ENCODE measurements around the gene MPDU1. TPM values are rescaled to one million over a fixed set of nuclear protein-coding genes. Genes with fewer than 3 reads are reported as not detected.

MPDU1 gene
- total RNA-seq, 1 experiment from 2014 or later = 50.9 TPM

- H3K79me2 ChIP-seq (ENCODE audit: insufficient read depth, low read length) = peaks cover 73% of the 10 kb centered on the region
- POLR2A ChIA-PET = no interaction called here
- no peak overlapping the region for H3K4me3 ChIP-seq (replicated peaks in 1 of 2; ENCODE audit: low read depth in 1 of 2, low read length in 2 of 2)
- peaks cover 7 to 17% of the 10 kb centered on the region in 2 experiments for H3K36me3 ChIP-seq (ENCODE audit: control insufficient read depth in 1 of 2, insufficient read depth in 2 of 2, low read length in 2 of 2)
- ATAC-seq = no peak
- no peaks in the 10 kb centered on the region for H3K9me2 ChIP-seq (ENCODE audit: insufficient read depth)
- H3K27ac ChIP-seq (ENCODE audit: low read depth, low read length) = no peak overlapping the region
- no peak for DNase-seq (ENCODE audit: low read depth, low spot score)
- H4K20me1 ChIP-seq (ENCODE audit: insufficient read depth) = 0 out of 2 replicates have a peak, but pooled peaks cover 3% of the 10 kb centered on the region
- no peak overlapping the region for H3K9ac ChIP-seq (ENCODE audit: low read length)
- no peak overlapping the region for H2AFZ ChIP-seq (ENCODE audit: low read depth, low read length, poor library complexity, severe bottlenecking)
- intact Hi-C loops (cut with micrococcal nuclease) = no loop called here
- CTCF ChIA-PET = no interaction called here
- no TSS peak for BruUV-seq (replicated peaks)
- TF ChIP-seq RAD21 (IDR thresholded peaks at IDR 0.05; ENCODE audit: low read depth) = no peak
- TF ChIP-seq CEBPB (IDR thresholded peaks at IDR 0.05; ENCODE audit: low read depth) = no peak
- no peak for TF ChIP-seq CBX3 (IDR thresholded peaks at IDR 0.05; ENCODE audit: low read depth)
- no peak for TF ChIP-seq SP1 (IDR thresholded peaks at IDR 0.05; ENCODE audit: low read depth)
- TF ChIP-seq EZH2 (IDR thresholded peaks at IDR 0.05) = no peak
- no peak for TF ChIP-seq ZFX (IDR thresholded peaks at IDR 0.05)
- no peak for TF ChIP-seq SRF (IDR thresholded peaks at IDR 0.05; ENCODE audit: low read depth)
- no peak for TF ChIP-seq POLR2A (IDR thresholded peaks at IDR 0.05; ENCODE audit: borderline replicate concordance, extremely low read depth, insufficient read depth, insufficient read length)
- TF ChIP-seq SIN3A (IDR thresholded peaks at IDR 0.05; ENCODE audit: low read depth) = no peak
- TF ChIP-seq, protein P1, sequence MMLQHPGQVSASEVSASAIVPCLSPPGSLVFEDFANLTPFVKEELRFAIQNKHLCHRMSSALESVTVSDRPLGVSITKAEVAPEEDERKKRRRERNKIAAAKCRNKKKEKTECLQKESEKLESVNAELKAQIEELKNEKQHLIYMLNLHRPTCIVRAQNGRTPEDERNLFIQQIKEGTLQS (IDR thresholded peaks at IDR 0.05) = no peak
- no peak for TF ChIP-seq POLR2AphosphoS5 (IDR thresholded peaks at IDR 0.05; ENCODE audit: low read depth, low read length)
- no peak for TF ChIP-seq JUND (IDR thresholded peaks at IDR 0.05)
- TF ChIP-seq YY1 (IDR thresholded peaks at IDR 0.05; ENCODE audit: extremely low read depth, insufficient replicate concordance, low read depth, low read length) = no peak
- H3K9me3 ChIP-seq (ENCODE audit: control insufficient read depth in 1 of 2, insufficient read depth in 1 of 2, low read depth in 1 of 2, low read length in 2 of 2) = no peaks in the 10 kb centered on the region
- RAD21 ChIA-PET (ENCODE audit: low non-redundant PET in 1 of 2, low total read pairs in 2 of 2, uncharacterized antibody in 2 of 2, unreplicated experiment in 2 of 2) = no interaction called here
- no peak overlapping the region for H3K4me2 ChIP-seq (ENCODE audit: low read length)
- peaks cover 12 to 22% of the 10 kb centered on the region in 2 experiments for H3K4me1 ChIP-seq (ENCODE audit: control insufficient read depth in 1 of 2, insufficient read depth in 2 of 2, low read length in 2 of 2)
- no peaks in the 10 kb centered on the region for H3K27me3 ChIP-seq (ENCODE audit: insufficient read depth, low read length)
Observed at GRCh38 chr17:7611635-7612293, 28.1 kb downstream of the MPDU1 start.

- CTCF ChIA-PET = no interaction called here
- TF ChIP-seq, protein P2, sequence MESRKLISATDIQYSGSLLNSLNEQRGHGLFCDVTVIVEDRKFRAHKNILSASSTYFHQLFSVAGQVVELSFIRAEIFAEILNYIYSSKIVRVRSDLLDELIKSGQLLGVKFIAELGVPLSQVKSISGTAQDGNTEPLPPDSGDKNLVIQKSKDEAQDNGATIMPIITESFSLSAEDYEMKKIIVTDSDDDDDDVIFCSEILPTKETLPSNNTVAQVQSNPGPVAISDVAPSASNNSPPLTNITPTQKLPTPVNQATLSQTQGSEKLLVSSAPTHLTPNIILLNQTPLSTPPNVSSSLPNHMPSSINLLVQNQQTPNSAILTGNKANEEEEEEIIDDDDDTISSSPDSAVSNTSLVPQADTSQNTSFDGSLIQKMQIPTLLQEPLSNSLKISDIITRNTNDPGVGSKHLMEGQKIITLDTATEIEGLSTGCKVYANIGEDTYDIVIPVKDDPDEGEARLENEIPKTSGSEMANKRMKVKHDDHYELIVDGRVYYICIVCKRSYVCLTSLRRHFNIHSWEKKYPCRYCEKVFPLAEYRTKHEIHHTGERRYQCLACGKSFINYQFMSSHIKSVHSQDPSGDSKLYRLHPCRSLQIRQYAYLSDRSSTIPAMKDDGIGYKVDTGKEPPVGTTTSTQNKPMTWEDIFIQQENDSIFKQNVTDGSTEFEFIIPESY (IDR thresholded peaks at IDR 0.05; ENCODE audit: extremely low read depth, insufficient replicate concordance, low read length) = no peak
- no peak for TF ChIP-seq ZNF274 (IDR thresholded peaks at IDR 0.05; ENCODE audit: low read depth, low read length)
- TF ChIP-seq, protein P3, sequence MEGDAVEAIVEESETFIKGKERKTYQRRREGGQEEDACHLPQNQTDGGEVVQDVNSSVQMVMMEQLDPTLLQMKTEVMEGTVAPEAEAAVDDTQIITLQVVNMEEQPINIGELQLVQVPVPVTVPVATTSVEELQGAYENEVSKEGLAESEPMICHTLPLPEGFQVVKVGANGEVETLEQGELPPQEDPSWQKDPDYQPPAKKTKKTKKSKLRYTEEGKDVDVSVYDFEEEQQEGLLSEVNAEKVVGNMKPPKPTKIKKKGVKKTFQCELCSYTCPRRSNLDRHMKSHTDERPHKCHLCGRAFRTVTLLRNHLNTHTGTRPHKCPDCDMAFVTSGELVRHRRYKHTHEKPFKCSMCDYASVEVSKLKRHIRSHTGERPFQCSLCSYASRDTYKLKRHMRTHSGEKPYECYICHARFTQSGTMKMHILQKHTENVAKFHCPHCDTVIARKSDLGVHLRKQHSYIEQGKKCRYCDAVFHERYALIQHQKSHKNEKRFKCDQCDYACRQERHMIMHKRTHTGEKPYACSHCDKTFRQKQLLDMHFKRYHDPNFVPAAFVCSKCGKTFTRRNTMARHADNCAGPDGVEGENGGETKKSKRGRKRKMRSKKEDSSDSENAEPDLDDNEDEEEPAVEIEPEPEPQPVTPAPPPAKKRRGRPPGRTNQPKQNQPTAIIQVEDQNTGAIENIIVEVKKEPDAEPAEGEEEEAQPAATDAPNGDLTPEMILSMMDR (IDR thresholded peaks at IDR 0.05 in 2 of 3, conservative IDR thresholded peaks at IDR 0.05 in 1 of 3; ENCODE audit: borderline replicate concordance in 1 of 3, insufficient read depth in 1 of 3, low read depth in 2 of 3, low read length in 2 of 3) = no peak
- TF ChIP-seq SP1 (IDR thresholded peaks at IDR 0.05; ENCODE audit: low read depth) = no peak
- TF ChIP-seq RAD21 (IDR thresholded peaks at IDR 0.05; ENCODE audit: low read depth) = no peak
- no peak for TF ChIP-seq EZH2phosphoT487 (IDR thresholded peaks at IDR 0.05; ENCODE audit: borderline replicate concordance)
- no peak for TF ChIP-seq FOSL1 (IDR thresholded peaks at IDR 0.05; ENCODE audit: low read depth)
Observed at GRCh38 chr17:7612294-7612640, 28.6 kb downstream of the MPDU1 start.

More at GRCh38 chr17:7612294-7612640, 28.6 kb downstream of the MPDU1 start:
- no peaks in the 10 kb centered on the region for H3K9me3 ChIP-seq (ENCODE audit: control insufficient read depth in 1 of 2, insufficient read depth in 1 of 2, low read depth in 1 of 2, low read length in 2 of 2)
- H3K4me1 ChIP-seq (ENCODE audit: control insufficient read depth in 1 of 2, insufficient read depth in 2 of 2, low read length in 2 of 2) = peaks cover 12 to 22% of the 10 kb centered on the region in 2 experiments
- no peak overlapping the region for H3K4me3 ChIP-seq (replicated peaks in 1 of 2; ENCODE audit: low read depth in 1 of 2, low read length in 2 of 2)
- DNase-seq (ENCODE audit: low read depth, low spot score) (no peak), ATAC-seq (no peak)
- H2AFZ ChIP-seq (ENCODE audit: low read depth, low read length, poor library complexity, severe bottlenecking) = no peak overlapping the region
- H3K79me2 ChIP-seq (ENCODE audit: insufficient read depth, low read length) = peaks cover 68% of the 10 kb centered on the region
- no peak overlapping the region for H3K27ac ChIP-seq (ENCODE audit: low read depth, low read length)
- H3K9ac ChIP-seq (ENCODE audit: low read length) = no peak overlapping the region
- H3K36me3 ChIP-seq (ENCODE audit: control insufficient read depth in 1 of 2, insufficient read depth in 2 of 2, low read length in 2 of 2) = peaks cover 7 to 17% of the 10 kb centered on the region in 2 experiments
- no peak overlapping the region for H3K4me2 ChIP-seq (ENCODE audit: low read length)
- H3K9me2 ChIP-seq (ENCODE audit: insufficient read depth) = no peaks in the 10 kb centered on the region
- BruUV-seq (replicated peaks) = no TSS peak
- ChIA-PET RAD21 (ENCODE audit: low non-redundant PET in 1 of 2, low total read pairs in 2 of 2, uncharacterized antibody in 2 of 2, unreplicated experiment in 2 of 2) (no interaction called here), POLR2A (interaction anchor here (0.9 kb wide), 1 partner anchor 29 kb away, joined by 6 read pairs; the partner anchor contains the start of gene MPDU1)
- 0 out of 2 replicates have a peak, but pooled peaks cover 3% of the 10 kb centered on the region for H4K20me1 ChIP-seq (ENCODE audit: insufficient read depth)
- intact Hi-C loops (cut with micrococcal nuclease) = no loop called here
- H3K27me3 ChIP-seq (ENCODE audit: insufficient read depth, low read length) = no peaks in the 10 kb centered on the region

All from HCT116 (cell line).